NT2/D1 (cell line): ENCODE measurements around the gene DOCK1.

Experiments used
- SUZ12 ChIP-seq: IDR thresholded peaks from 2 replicates; pipeline ENCODE4 v1.6.1; 2011; ENCODE audit not compliant: insufficient read length, insufficient read depth; ENCODE audit errors: extremely low read depth
- YY1 ChIP-seq: IDR thresholded peaks from 2 replicates; pipeline ENCODE4 v1.6.1; 2011; ENCODE audit not compliant: insufficient read length, insufficient read depth
- ZNF274 ChIP-seq: IDR thresholded peaks from 2 replicates; pipeline ENCODE4 v1.6.1; 2011; ENCODE audit warnings: mild to moderate bottlenecking, low read depth, low read length

DNA sequence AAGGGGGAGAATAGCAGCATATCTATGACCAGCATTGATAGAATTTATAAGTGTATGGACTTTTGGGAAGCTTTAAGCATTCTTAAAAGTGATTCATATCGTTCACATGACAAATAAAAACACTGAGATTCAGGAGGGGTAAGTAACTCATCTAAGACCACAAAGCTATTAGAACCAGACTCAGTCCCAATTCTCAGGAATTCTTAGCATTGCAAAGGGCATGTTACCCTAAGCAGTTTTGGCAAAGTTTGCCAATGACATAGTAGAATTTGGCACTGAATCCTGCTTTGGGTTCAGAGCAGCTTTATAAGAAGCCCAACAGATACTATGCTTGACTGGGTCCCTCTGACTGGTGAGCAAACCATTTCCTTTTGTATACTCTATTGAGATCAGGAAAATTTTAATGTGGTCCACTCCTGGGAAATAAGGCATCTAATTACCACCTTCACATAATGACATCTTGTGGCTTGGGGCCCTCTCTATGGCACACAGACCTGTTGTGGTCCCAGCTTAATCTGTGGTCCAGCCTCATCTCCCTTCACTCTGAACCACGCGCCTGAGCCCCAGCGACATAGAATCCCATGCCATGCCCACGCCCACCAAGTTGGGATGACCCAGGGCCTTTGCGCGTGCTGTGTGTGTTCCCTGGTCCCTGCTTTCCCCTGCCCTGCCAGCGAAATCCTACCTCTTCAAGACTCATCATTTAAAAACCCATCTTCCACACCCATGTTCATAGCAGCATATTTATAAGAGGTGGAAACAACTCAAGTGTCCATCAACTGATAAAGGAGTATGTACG, 37.5 kb upstream of the DOCK1 start:
- TF ChIP-seq SUZ12 (no peak), ZNF274 (no peak), YY1 (no peak)
